ENCODE measurements around the gene HJURP. TPM values are rescaled to one million over a fixed set of nuclear protein-coding genes. Genes with fewer than 3 reads are reported as not detected.

The HJURP gene
- total and polyA plus RNA-seq, 2 donors (not counting 3 experiments of a cell fraction or from before 2014, with no cell fraction given) = 34.4 to 60.9 TPM

DNA sequence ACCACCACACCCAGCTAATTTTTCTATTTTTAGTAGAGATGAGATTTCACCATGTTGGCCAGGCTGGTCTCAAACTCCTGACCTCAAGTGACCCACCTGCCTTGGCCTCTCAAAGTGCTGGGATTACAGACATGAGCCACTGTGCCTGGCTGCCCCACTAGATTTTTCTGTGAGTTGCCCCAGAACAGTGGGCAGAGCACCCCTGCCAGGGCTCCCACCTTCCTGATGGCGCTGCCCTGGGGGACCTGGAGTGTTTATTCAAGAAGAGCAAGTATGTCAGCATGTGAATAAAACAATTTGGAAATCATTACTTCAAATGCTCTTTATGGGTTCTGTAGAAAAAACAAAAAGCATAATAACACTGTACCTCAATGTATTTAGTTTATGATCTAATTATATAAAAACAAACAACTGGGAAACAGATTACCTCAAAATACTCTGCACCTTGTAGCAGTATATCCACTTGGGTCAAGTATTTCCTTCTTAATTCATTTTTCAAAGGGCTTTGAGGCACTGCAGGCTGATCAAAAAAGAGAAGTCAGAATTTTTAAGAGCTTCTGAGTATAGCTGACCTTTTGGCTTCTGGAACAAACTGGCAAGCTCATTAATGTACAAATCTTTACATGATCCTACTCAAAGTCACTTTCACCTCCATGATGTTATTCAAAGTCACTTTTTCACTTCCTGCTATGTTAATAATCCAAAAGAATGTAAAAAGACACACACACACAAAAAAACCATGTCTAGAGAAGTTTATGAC is 8.9 kb downstream of the HJURP start:
- dilution Hi-C loops (cut with MboI; ENCODE audit: extremely low pct_ligation_motif_present, low sequenced_read_pairs) (no loop called here), intact Hi-C loops (cut with micrococcal nuclease) (no loop called here)
- H3K4me3 ChIP-seq (replicated peaks in 1 of 3; ENCODE audit: insufficient read depth in 1 of 3, low read depth in 1 of 3, low read length in 3 of 3) = no peak overlapping the region
- H2AFZ ChIP-seq (ENCODE audit: low read depth, low read length) = no peak overlapping the region
- no peak overlapping the region for H3K27ac ChIP-seq (ENCODE audit: insufficient read depth, low read depth, low read length)
- no peaks in the 10 kb centered on the region for H3K27me3 ChIP-seq (ENCODE audit: control insufficient read depth in 2 of 2, insufficient read depth in 2 of 2, low read length in 2 of 2)
- BruUV-seq (replicated peaks) = no TSS peak
- DNase-seq (ENCODE audit: low read depth, low spot score) (no peak), FAIRE-seq (no peak)
- no peaks in the 10 kb centered on the region for H4K20me1 ChIP-seq (replicated peaks; ENCODE audit: control insufficient read depth, extremely low read depth, insufficient read depth, low read length)
- ChIA-PET POLR2A (no interaction called here), CTCF (no interaction called here)
- H3K4me2 ChIP-seq (ENCODE audit: insufficient read depth, low read length) = no peak overlapping the region
- H3K36me3 ChIP-seq (ENCODE audit: control insufficient read depth in 2 of 2, extremely low read depth in 1 of 2, insufficient read depth in 2 of 2, low read length in 2 of 2) = peaks cover 8 to 52% of the 10 kb centered on the region in 2 experiments
- peaks cover 86% of the 10 kb centered on the region for H3K79me2 ChIP-seq (ENCODE audit: control insufficient read depth, insufficient read depth, low read length)
- no peaks in the 10 kb centered on the region for H3K9me3 ChIP-seq (replicated peaks; ENCODE audit: control insufficient read depth, insufficient read depth, low read length)
- H3K9ac ChIP-seq (replicated peaks; ENCODE audit: extremely low read depth, insufficient read depth, low read length) = no peak overlapping the region
- H3K9me1 ChIP-seq (replicated peaks; ENCODE audit: control insufficient read depth, extremely low read depth, insufficient read depth, low read length) = no peaks in the 10 kb centered on the region
- no peaks in the 10 kb centered on the region for H3K4me1 ChIP-seq (ENCODE audit: control insufficient read depth, extremely low read depth, insufficient read depth, low read length)
- TF ChIP-seq POLR2AphosphoS5 (IDR thresholded peaks at IDR 0.05; ENCODE audit: insufficient read depth, low read depth, low read length) (no peak), GATA2 (IDR thresholded peaks at IDR 0.05; ENCODE audit: insufficient read depth, insufficient read length, low read depth, low read length) (no peak), FOS (IDR thresholded peaks at IDR 0.05; ENCODE audit: borderline replicate concordance, insufficient read depth, low read length) (no peak), POLR2A (IDR thresholded peaks at IDR 0.05; ENCODE audit: low read depth, low read length) (no peak), MYC (IDR thresholded peaks at IDR 0.05; ENCODE audit: low read depth, low read length) (no peak), EZH2 (IDR thresholded peaks at IDR 0.05; ENCODE audit: borderline replicate concordance, low read depth, low read length, severe bottlenecking) (no peak), JUN (IDR thresholded peaks at IDR 0.05; ENCODE audit: borderline replicate concordance, insufficient read depth, insufficient read length, low read depth) (no peak)
- TF ChIP-seq, protein P1, sequence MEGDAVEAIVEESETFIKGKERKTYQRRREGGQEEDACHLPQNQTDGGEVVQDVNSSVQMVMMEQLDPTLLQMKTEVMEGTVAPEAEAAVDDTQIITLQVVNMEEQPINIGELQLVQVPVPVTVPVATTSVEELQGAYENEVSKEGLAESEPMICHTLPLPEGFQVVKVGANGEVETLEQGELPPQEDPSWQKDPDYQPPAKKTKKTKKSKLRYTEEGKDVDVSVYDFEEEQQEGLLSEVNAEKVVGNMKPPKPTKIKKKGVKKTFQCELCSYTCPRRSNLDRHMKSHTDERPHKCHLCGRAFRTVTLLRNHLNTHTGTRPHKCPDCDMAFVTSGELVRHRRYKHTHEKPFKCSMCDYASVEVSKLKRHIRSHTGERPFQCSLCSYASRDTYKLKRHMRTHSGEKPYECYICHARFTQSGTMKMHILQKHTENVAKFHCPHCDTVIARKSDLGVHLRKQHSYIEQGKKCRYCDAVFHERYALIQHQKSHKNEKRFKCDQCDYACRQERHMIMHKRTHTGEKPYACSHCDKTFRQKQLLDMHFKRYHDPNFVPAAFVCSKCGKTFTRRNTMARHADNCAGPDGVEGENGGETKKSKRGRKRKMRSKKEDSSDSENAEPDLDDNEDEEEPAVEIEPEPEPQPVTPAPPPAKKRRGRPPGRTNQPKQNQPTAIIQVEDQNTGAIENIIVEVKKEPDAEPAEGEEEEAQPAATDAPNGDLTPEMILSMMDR (IDR thresholded peaks at IDR 0.05; ENCODE audit: extremely low read depth in 1 of 2, insufficient read depth in 1 of 2, low read depth in 1 of 2, low read length in 2 of 2) = no peak
- TF ChIP-seq, protein P2, sequence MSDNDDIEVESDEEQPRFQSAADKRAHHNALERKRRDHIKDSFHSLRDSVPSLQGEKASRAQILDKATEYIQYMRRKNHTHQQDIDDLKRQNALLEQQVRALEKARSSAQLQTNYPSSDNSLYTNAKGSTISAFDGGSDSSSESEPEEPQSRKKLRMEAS (IDR thresholded peaks at IDR 0.05; ENCODE audit: insufficient read depth, insufficient read length) = no peak
